Smooth muscle cell (in vitro differentiated cells): Measurements from ENCODE around the gene WWOX. TPM values are rescaled to one million over a fixed set of nuclear protein-coding genes. Genes with fewer than 3 reads are reported as not detected.

Experiments
- DNase-seq: peaks from one replicate; lab custom pipeline; 2025; ENCODE audit not compliant: unreplicated experiment; lab: John Stamatoyannopoulos, UW
- H2AFZ ChIP-seq: fragments of 200-600 bp; sonication (generic); 2 replicates; pipeline ENCODE4 v1.6.0; 2016; ENCODE audit warnings: antibody characterized with exemption, low read depth, mild to moderate bottlenecking
- H3F3A ChIP-seq: fragments of 200-600 bp; sonication (generic); 2 replicates; pipeline ENCODE4 v1.6.0; 2017; ENCODE audit warnings: antibody characterized with exemption, low read depth
- H3K27ac ChIP-seq: fragments of 200-600 bp; sonication (generic); 2 replicates; pipeline ENCODE4 v1.5.1; 2016; ENCODE audit warnings: low read depth, mild to moderate bottlenecking
- H3K27me3 ChIP-seq: fragments of 200-600 bp; sonication (generic); 2 replicates; pipeline ENCODE4 v1.6.1; 2016; ENCODE audit warnings: low read depth, mild to moderate bottlenecking
- H3K36me3 ChIP-seq: fragments of 200-600 bp; sonication (generic); 2 replicates; pipeline ENCODE4 v1.5.1; 2016; ENCODE audit warnings: low read depth
- H3K4me1 ChIP-seq: fragments of 200-600 bp; sonication (generic); 2 replicates; pipeline ENCODE4 v1.5.1; 2016; ENCODE audit warnings: low read depth
- H3K4me2 ChIP-seq: fragments of 200-600 bp; sonication (generic); 2 replicates; pipeline ENCODE4 v1.6.0; 2016; ENCODE audit warnings: mild to moderate bottlenecking
- H3K4me3 ChIP-seq: fragments of 200-600 bp; sonication (generic); 2 replicates; pipeline ENCODE4 v1.5.1; 2016; ENCODE audit warnings: mild to moderate bottlenecking
- H3K79me2 ChIP-seq: fragments of 200-600 bp; sonication (generic); 2 replicates; pipeline ENCODE4 v1.6.0; 2016; ENCODE audit warnings: low read depth, mild to moderate bottlenecking
- H3K9ac ChIP-seq: fragments of 200-600 bp; sonication (generic); 2 replicates; pipeline ENCODE4 v1.6.0; 2016; ENCODE audit warnings: low read depth
- H3K9me3 ChIP-seq: fragments of 200-600 bp; sonication (generic); replicated peaks from 2 replicates; pipeline ENCODE4 v1.5.1; 2016; ENCODE audit warnings: low read depth
- H4K20me1 ChIP-seq: fragments of 200-600 bp; sonication (generic); 2 replicates; pipeline ENCODE4 v1.6.0; 2016; ENCODE audit warnings: low read depth
- CTCF ChIP-seq: fragments of 200-600 bp; sonication (generic); IDR thresholded peaks from 2 replicates; pipeline ENCODE4 v1.5.1; 2017; ENCODE audit warnings: borderline replicate concordance, mild to moderate bottlenecking, antibody characterized with exemption; ENCODE audit not compliant: insufficient read depth, poor library complexity, severe bottlenecking
- WGBS: methylation state at CpG from one replicate; pipeline ENCODE4 v1.1.7; 2016; ENCODE audit warnings: low lambda C conversion rate; 5-methylcytosine and 5-hydroxymethylcytosine counted together
- polyA plus RNA-seq: library from polyadenylated mRNA; unstranded; fragments of >200 nt; fragmentation: Nextera tagmentation; extraction: Ambion mirVana; gene quantifications from 2 replicates; pipeline ENCODE4 v1.2.1, GENCODE V29; 2016
- total RNA-seq: library from RNA; depleted of rRNA; stranded (reverse); fragments of >200 nt; gene quantifications from 2 replicates; pipeline ENCODE4 v1.2.3, GENCODE V29; 2014

Gene WWOX
- total and polyA plus RNA-seq, 2 experiments from 2014 or later: 7.5 to 14.0 TPM

GRCh38 chr16:78640886-78641285 lies 541.4 kb downstream of the WWOX start:
- Histone ChIP-seq H3F3A (no peaks in the 10 kb centered on the region), H3K4me3 (no peak overlapping the region), H3K36me3 (no peaks in the 10 kb centered on the region), H2AFZ (no peak overlapping the region), H3K27ac (no peak overlapping the region), H4K20me1 (no peaks in the 10 kb centered on the region), H3K9ac (no peak overlapping the region), H3K4me2 (no peak overlapping the region), H3K27me3 (peaks cover 19% of the 10 kb centered on the region), H3K4me1 (peaks cover 14% of the 10 kb centered on the region), H3K9me3 (no peaks in the 10 kb centered on the region), H3K79me2 (no peaks in the 10 kb centered on the region)
- no peak for DNase-seq
- 78% methylated on average over 6 of the region's 6 CpGs for WGBS
- TF ChIP-seq CTCF: no peak

GRCh38 chr16:78641433-78641832 lies 542.0 kb downstream of the WWOX start:
- Histone ChIP-seq H4K20me1 (no peaks in the 10 kb centered on the region), H3K9me3 (no peaks in the 10 kb centered on the region), H2AFZ (no peak overlapping the region), H3K9ac (no peak overlapping the region), H3F3A (no peaks in the 10 kb centered on the region), H3K4me1 (peaks cover 14% of the 10 kb centered on the region), H3K27me3 (peaks cover 19% of the 10 kb centered on the region), H3K27ac (no peak overlapping the region), H3K4me2 (no peak overlapping the region), H3K4me3 (no peak overlapping the region), H3K79me2 (no peaks in the 10 kb centered on the region), H3K36me3 (no peaks in the 10 kb centered on the region)
- whole genome bisulfite sequencing: 18% methylated on average over 8 of the region's 8 CpGs
- TF ChIP-seq CTCF: no peak
- DNase-seq: no peak

- Histone ChIP-seq H3K27ac (no peak overlapping the region), H3K9ac (no peak overlapping the region), H2AFZ (no peak overlapping the region), H3K4me3 (no peak overlapping the region), H3K9me3 (no peaks in the 10 kb centered on the region), H3K27me3 (peaks cover 19% of the 10 kb centered on the region), H4K20me1 (no peaks in the 10 kb centered on the region), H3K79me2 (no peaks in the 10 kb centered on the region), H3K4me2 (no peak overlapping the region), H3F3A (no peaks in the 10 kb centered on the region), H3K36me3 (no peaks in the 10 kb centered on the region), H3K4me1 (peaks cover 14% of the 10 kb centered on the region)
- no peak for DNase-seq
- 81% methylated on average over 6 of the region's 6 CpGs for WGBS
- TF ChIP-seq CTCF: no peak
These were observed 543.3 kb downstream of the WWOX start for GRCh38 chr16:78642621-78643285.

GRCh38 chr16:78645657-78646056 lies 546.2 kb downstream of the WWOX start:
- no peak overlapping the region for H3K4me3 ChIP-seq
- no peaks in the 10 kb centered on the region for H3K9me3 ChIP-seq
- TF ChIP-seq CTCF: no peak
- no peak for DNase-seq
- H3K79me2 ChIP-seq: no peaks in the 10 kb centered on the region
- H3K27me3 ChIP-seq: peaks cover 19% of the 10 kb centered on the region
- peaks cover 14% of the 10 kb centered on the region for H3K4me1 ChIP-seq
- WGBS: 98% methylated on average over 4 of the region's 4 CpGs
- no peaks in the 10 kb centered on the region for H3F3A ChIP-seq
- H3K36me3 ChIP-seq: no peaks in the 10 kb centered on the region
- no peak overlapping the region for H3K4me2 ChIP-seq
- H2AFZ ChIP-seq: no peak overlapping the region
- no peaks in the 10 kb centered on the region for H4K20me1 ChIP-seq
- H3K9ac ChIP-seq: no peak overlapping the region
- no peak overlapping the region for H3K27ac ChIP-seq
